Activated CD4-positive, alpha-beta T cell treated with anti-CD3 and anti-CD28 coated beads, Interleukin-2, amount 50 U/mL, for 24 hours (primary cell): Measurements from ENCODE around the gene CREBBP.

ENCODE experiments used
- DNase-seq, 2 donors: peaks; one replicate each; pipeline ENCODE4 v3.0.0-alpha.2; 2020; ENCODE audit warnings: low read depth in 1 of 2, low spot score in 1 of 2

Gene CREBBP

DNA sequence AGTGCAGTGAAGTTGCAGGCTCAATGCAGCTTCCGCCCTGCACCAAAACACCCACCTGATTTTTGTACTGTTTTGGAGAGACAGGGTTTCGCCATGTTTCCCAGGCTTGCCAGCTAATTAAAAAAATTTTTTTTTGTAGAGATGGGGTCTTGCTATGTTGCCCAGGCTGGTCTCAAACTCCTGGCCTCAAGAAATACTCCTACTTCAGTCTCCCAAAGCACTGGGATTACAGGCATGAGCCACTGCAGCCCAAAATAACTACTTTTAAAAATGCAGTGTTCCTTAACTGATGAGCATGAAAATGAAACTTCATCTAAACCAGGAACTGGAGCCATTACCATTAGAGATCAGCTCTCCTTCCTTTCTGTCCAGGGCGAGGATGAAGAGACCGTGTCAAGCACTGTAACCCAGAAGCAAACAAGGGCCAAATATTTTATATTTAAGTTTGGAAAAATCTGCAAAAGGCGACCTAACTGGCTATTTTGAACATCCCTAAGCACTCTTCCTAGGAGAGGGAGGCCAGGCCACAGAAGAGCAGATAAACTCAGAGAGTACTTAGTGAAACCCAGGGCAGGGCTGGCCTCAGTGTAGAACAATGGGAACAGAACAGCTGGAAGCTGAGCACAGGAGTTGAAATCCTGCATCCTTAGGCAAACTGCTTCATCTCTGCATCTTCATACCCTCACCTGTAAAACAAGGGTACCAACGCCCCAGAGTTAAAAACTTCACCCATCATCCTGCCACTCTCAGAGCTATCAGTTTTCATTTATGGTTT lies 24.0 kb downstream of the CREBBP start:
- DNase-seq, result no peak

DNA sequence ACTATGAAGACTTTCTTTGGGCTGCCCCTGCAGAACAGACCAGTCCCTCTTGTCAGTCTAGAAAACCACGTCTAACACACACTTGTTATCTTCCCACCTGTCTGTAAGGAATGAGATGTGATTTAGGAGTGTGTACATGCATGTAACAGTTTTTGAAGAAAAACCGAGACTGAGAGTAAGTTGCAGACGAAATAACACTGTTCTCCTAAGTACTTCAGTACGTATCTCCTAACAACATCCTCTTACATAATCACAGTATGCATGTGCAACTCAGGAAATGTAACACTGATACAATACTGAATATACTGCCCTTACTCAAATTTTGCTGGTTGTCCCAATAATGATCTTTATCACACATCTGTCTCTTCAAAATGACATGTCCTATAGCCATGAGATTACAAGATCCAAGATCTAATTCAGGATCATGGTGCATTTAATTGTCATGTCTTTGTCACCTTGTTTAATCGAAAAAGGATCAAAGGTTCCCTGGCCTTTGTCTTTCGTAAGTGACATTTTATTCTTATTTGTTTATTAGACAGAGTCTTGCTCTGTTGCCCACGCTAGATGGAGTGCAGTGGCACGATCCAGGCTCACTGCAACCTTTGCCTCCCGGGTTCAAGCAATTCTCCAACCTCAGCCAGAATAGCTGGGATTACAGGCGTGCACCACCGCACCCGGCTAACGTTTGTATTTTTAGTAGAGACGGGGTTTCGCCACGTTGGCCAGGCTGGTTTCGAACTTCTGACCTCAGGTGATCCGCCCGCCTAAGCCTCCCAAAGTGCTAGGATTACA lies 25.6 kb downstream of the CREBBP start:
- no peak for DNase-seq

DNA sequence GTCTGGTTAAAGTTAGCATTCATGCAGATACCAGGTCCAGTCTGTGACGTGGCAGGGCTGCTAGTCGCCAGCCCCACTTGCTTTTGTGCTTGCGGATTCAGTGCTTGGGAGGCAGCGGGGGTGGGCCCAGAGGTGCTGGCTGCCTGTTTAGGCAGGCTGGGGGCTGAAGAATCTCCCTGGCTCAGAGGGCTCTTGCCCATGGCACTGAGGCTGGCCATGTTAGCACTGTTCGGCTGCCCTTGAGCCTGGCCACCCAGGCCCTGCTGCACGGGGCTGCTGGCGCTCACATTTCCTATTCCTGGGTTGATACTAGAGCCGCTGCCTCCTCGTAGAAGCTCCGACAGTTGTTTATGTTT lies 30.0 kb downstream of the CREBBP start:
- no peak for DNase-seq

DNA sequence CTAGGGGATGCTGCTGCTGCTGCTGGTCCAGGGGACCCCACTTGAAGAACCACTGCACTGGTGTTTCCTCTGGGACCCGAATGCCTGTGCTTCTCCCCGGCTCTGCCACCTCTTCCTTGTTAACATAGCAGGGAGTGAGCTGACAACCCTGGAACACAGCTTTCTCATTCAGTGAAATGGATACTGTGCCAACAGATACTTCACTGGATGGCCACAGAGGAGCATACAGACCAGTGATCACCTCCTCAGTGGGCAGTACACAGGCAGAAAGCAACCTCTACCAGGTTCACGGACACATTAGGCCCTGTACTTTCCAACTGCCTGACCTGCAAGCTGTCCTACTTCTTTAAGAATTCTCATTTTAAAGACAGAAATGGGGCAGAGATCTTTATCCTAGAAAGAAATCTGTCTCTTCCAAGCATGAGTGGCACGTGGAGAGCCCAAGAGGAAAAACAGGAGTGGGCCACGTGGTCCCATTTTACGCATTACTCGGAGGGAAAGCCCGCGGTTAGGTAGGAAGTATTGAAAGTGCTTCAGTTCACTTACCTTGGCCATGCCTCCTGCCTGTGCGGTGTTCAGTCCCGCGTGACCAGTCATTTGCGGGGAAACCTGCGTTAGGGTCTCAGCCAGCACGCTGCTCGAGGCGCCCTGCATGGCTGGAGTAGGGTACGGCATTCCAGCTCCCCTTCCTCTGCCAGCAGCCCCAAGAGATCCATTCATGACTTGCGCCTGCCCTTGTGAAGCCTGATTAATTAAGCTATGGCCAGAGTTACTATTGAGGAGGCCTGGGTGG lies 30.6 kb downstream of the CREBBP start:
- no peak for DNase-seq

- DNase-seq, result no peak
Measured at GRCh38 chr16:3846595-3847091, 33.9 kb downstream of the CREBBP start.

- no peak for DNase-seq
Measured at GRCh38 chr16:3846087-3846486, 34.4 kb downstream of the CREBBP start.

DNA sequence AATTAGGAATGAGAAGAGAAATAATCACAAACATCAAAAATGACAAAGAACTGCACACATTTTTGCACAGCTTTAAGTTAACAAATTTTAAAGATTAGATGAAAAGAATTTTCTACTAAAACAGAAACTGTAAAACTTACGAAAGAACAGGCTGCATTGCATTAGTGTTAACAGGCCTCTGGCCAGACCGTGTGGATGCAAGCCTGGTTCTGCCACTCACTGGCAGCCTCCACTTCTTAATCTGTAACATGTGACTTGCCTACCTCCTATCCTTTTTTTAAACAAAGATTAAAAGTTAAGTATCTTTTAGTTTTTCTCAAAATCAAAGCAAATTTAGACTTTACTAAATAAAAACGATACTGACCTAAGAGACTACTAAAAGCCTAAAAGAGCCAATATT lies 37.5 kb downstream of the CREBBP start:
- no peak for DNase-seq

DNA sequence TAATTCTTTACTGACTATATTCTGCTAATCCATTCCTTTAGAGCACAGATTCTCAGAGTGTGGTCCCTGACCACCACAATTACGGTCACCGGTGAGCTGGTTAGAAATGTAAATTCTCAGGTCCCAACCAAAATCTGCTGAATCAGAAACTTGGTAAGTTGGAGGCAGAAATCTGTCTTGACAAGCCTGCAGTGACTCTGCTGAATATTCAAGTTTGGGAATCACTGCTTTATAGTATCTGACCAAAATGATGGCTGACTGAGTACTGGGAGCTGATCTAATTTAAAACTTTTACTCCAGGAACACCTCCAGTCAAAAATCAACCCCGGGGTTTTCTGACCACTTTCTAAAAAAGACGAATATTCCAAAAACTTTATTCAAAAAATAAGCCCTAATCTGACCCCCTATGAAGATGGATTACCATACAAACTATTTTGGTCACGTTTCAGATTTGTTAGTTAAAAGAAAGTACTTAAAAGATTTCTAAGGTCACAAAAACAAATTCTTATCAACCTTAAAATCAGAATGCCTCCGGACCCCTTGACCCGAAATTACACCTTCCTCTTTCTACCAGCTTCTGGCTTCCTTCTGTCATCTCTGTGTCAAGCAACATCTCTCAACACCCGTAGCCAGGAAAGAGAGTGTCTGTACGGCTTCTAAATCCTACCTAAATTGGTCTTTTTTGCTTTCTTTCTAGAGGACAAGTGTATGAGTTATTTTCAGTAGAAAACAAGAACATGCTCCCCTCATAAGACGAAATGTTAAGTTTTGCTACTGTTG lies 38.6 kb downstream of the CREBBP start:
- no peak for DNase-seq

GRCh38 chr16:3839402-3840184 lies 40.9 kb downstream of the CREBBP start:
- no peak for DNase-seq

GRCh38 chr16:3838600-3839401 lies 41.7 kb downstream of the CREBBP start:
- DNase-seq, result no peak

GRCh38 chr16:3837851-3838586 lies 42.5 kb downstream of the CREBBP start:
- DNase-seq, result no peak

DNA sequence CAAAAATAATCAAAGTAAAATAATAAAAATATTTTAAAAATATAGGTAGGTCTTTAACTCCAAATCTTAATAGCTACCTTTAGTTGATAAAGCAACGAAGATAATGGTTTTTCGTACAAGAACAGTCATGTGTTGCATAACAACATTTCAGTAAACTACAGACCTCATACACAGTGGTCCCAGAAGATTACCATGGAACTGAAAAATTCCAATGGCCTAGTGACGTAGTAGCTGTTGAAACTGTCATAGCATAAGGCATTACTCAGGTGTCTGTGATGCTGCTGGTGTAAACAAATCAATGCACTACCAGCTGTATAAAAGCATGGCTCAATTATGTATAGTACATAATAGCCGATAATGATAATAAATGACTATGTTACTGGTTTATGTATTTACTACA lies 43.9 kb downstream of the CREBBP start:
- DNase-seq, result no peak

DNA sequence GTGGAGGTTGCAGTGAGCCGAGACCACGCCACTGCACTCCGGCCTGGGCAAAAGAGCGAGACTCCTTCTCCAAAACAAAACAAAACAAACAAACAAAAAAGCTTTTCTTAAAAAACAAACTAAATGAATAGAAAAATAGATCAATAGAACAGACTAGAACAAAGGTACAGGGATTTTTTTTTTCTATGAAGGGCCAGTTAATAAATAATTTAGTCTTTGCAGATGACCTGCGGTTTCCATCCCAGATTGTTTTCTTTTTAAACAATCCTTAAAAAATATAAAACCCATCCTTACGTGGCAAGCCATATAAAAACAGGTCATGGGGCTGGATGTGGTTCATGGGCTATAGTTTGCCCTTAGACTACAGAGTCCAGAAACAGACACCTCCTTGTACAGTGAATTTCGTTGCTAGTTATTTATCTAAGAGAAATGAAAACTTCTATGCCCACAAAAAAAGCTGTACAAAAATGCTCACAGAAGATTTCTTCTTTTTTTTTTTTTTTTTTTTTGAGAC lies 45.4 kb downstream of the CREBBP start:
- no peak for DNase-seq

DNA sequence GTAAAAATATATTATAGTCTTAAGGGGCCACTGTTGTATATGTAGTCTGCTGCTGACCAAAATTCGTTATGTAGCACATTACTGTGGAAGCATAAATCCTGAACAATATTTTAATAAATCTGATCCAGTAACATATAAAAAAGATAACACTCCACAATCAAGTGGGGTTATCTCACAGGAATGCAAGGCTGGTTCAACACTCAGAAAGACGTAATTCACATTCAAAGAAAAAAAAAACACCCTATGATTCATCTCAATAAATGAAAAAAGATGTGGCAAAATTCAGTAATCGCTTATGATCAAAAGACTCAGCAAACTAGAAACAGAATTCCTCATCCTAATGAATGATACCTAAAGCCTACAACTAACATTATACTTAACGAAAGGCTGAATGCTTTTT lies 47.8 kb downstream of the CREBBP start:
- DNase-seq, result no peak

GRCh38 chr16:3830625-3831254 lies 49.8 kb downstream of the CREBBP start:
- DNase-seq, result no peak

- no peak for DNase-seq
Measured at GRCh38 chr16:3829631-3830536, 50.6 kb downstream of the CREBBP start.

GRCh38 chr16:3825940-3826339 lies 54.6 kb downstream of the CREBBP start:
- DNase-seq, result no peak
